Kidney epithelial cell (primary cell): ENCODE data around the gene MTR. TPM values are rescaled to one million over a fixed set of nuclear protein-coding genes. Genes with fewer than 3 reads are reported as not detected.

ENCODE experiments used
- DNase-seq: peaks from one replicate; pipeline ENCODE4 v3.0.0-alpha.2; 2010; ENCODE audit warnings: low read depth
- H3K27me3 ChIP-seq: 2 replicates; pipeline ENCODE4 v1.6.0; 2011; ENCODE audit warnings: low read length; ENCODE audit not compliant: control insufficient read depth, insufficient read depth
- H3K36me3 ChIP-seq: 2 replicates; pipeline ENCODE4 v1.5.1; 2011; ENCODE audit warnings: low read length; ENCODE audit not compliant: control insufficient read depth, insufficient read depth
- H3K4me3 ChIP-seq: 2 replicates; pipeline ENCODE4 v1.5.1; 2011; ENCODE audit warnings: low read depth, mild to moderate bottlenecking, control low read depth, low read length
- total RNA-seq: library from RNA; depleted of rRNA; stranded (reverse); fragments of >200 nt; gene quantifications from 2 replicates; pipeline ENCODE4 v1.2.3, GENCODE V29; 2015
- TF ChIP-seq, protein P1 (sequence below): IDR thresholded peaks from 2 replicates; pipeline ENCODE4 v1.5.1; 2011; ENCODE audit warnings: mild to moderate bottlenecking, moderate library complexity, low read length, control low read depth, inconsistent platforms; ENCODE audit not compliant: insufficient read depth, poor library complexity, severe bottlenecking

MTR gene
- total RNA-seq, 1 donor from 2014 or later, result 23.3 TPM

DNA sequence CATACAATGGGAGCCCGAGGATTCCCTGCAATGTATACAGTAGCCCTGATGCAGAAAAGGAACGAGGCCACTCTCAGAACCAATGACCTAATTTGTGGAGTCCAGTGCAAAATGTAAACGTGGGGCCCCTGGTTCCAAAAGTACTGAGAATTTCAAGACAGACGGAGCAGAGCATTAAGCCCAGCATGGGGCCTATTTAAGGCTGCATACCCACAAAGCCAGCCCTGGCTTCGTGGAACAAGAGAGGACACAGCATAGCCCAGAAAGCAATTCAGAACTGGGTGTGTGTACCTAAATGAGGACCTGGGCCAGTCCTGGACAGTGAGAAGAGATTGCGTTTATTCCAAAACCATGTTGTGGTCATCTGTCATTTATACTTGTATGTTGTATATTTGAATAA is 153.9 kb downstream of the MTR start:
- no peak overlapping the region for H3K4me3 ChIP-seq
- no peak for DNase-seq
- no peaks in the 10 kb centered on the region for H3K27me3 ChIP-seq
- no peaks in the 10 kb centered on the region for H3K36me3 ChIP-seq
- TF ChIP-seq, protein P1, sequence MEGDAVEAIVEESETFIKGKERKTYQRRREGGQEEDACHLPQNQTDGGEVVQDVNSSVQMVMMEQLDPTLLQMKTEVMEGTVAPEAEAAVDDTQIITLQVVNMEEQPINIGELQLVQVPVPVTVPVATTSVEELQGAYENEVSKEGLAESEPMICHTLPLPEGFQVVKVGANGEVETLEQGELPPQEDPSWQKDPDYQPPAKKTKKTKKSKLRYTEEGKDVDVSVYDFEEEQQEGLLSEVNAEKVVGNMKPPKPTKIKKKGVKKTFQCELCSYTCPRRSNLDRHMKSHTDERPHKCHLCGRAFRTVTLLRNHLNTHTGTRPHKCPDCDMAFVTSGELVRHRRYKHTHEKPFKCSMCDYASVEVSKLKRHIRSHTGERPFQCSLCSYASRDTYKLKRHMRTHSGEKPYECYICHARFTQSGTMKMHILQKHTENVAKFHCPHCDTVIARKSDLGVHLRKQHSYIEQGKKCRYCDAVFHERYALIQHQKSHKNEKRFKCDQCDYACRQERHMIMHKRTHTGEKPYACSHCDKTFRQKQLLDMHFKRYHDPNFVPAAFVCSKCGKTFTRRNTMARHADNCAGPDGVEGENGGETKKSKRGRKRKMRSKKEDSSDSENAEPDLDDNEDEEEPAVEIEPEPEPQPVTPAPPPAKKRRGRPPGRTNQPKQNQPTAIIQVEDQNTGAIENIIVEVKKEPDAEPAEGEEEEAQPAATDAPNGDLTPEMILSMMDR, result no peak

DNA sequence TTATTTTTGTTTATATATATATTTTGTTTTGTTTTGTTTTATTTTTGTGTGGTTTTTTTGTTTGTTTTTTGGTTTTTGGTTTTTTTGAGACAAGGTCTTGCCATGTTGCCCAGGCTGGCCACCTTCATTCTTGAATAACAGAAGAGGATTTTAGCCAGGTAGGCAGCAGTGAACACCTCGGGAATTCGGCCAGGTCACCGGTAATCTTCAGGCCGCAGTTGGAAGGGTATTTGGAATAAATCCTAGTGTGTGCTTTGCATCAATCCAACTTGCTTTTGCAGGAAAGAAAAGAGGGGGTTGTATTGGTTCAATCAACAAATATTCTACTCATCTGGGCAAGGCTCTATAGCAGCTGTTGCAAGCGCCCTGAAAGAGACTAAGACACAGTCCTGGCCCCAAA is 155.3 kb downstream of the MTR start:
- H3K4me3 ChIP-seq, result no peak overlapping the region
- H3K36me3 ChIP-seq, result no peaks in the 10 kb centered on the region
- no peaks in the 10 kb centered on the region for H3K27me3 ChIP-seq
- no peak for DNase-seq
- TF ChIP-seq, protein P1, result no peak

DNA sequence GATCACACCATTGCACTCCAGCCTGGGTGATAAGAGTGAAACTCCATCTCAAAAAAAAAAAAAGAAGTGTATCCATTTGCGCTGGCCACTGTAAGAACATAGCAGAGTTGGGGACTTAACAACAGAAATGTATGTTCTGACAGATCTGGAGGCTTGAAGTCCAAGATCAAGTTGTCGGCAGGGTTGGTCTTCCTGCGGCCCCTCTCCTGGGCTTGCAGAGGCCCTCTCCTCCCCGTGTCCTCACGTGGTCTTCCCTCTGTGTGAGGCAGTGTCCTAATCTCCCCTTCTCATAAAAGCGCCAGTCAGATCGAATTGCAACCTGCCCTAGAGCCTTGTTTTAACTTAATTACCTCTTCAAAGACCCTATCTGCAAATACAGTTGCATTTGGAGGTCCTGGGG is 156.6 kb downstream of the MTR start:
- TF ChIP-seq, protein P1, result no peak
- H3K27me3 ChIP-seq, result no peaks in the 10 kb centered on the region
- H3K4me3 ChIP-seq, result no peak overlapping the region

DNA sequence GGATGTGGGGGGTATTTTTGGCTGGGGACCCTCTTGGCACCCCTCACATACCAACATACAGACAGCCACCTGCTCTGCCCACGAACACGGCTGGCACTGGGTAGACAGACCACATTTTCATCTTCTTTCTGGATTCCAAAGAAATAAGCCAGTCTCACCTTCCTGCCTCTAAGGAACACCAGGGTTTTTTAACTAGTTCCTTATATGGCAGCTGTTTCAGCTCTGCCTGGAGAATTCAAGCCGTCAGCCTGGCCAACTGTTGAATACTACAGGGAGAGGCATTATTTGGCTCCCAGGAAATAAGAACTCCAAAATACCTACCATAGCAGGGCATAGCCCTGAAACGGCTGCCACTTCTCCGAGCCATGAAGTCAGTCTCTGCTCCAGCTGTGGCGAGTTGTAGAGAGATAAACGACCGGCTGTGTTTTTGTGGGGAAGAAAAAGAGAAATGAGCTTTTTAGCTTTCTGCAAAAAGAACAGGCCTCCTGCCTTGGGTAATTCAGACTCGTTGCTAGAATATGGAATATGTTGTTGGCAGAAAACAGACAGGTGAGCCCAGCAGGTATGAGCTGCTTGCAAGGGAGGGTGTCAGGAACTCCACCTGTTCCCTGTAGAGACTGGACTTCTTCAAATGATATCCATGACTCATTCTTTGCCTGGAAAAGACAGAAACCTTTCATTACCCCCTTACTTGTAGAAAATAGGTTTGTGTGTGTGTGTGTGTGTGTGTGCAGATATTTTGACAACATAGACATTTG is 157.3 kb downstream of the MTR start:
- TF ChIP-seq, protein P1, result no peak
- H3K27me3 ChIP-seq, result no peaks in the 10 kb centered on the region
- H3K4me3 ChIP-seq, result no peak overlapping the region
- no peak for DNase-seq
- no peaks in the 10 kb centered on the region for H3K36me3 ChIP-seq

More for the DNA sequence above, 156.6 kb downstream of the MTR start:
- no peaks in the 10 kb centered on the region for H3K36me3 ChIP-seq
- DNase-seq, result no peak

DNA sequence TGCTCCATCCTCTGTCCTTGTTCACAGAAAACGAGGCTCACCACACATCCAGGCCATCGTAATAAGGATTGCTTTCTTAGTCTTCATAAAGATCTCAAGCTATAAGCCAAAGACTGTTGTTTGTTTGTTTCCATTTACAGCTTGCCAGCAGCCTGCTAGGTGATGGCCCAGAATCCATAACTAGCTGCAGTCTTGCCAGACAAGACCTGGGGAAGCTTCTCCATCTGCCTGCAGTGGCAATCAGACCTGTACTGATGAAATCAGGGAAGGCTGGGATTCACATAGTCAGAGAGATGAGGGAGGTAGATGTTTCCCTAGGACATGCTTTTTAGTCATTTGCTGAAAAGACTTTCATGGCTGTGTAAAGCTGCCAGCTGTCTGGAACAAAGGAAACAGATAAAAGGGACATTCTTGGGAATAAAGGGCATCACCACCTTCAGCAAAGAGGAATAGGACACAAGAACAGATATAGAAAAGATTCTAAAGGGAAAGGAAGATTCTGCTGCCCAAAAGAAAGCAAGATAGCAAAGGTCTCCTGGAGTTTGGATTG is 158.1 kb downstream of the MTR start:
- DNase-seq, result no peak
- H3K4me3 ChIP-seq, result no peak overlapping the region
- TF ChIP-seq, protein P1, result no peak
- H3K36me3 ChIP-seq, result no peaks in the 10 kb centered on the region
- no peaks in the 10 kb centered on the region for H3K27me3 ChIP-seq

Other genes with a start within 250 kb of the MTR start
- gene HEATR1, start 190.8 kb upstream of the MTR start, total RNA-seq, result 27.4 and 31.0 TPM in 2 replicates
- gene ACTN2, start 108.8 kb upstream of the MTR start, total RNA-seq, result 0.17 and 0.48 TPM in 2 replicates
- not detected in 2 replicates for gene MT1HL1, start 209.1 kb downstream of the MTR start, total RNA-seq
- not detected in 2 replicates for gene RYR2, start 246.9 kb downstream of the MTR start, total RNA-seq